ENCODE data around the gene TMEM208.

Gene TMEM208

DNA sequence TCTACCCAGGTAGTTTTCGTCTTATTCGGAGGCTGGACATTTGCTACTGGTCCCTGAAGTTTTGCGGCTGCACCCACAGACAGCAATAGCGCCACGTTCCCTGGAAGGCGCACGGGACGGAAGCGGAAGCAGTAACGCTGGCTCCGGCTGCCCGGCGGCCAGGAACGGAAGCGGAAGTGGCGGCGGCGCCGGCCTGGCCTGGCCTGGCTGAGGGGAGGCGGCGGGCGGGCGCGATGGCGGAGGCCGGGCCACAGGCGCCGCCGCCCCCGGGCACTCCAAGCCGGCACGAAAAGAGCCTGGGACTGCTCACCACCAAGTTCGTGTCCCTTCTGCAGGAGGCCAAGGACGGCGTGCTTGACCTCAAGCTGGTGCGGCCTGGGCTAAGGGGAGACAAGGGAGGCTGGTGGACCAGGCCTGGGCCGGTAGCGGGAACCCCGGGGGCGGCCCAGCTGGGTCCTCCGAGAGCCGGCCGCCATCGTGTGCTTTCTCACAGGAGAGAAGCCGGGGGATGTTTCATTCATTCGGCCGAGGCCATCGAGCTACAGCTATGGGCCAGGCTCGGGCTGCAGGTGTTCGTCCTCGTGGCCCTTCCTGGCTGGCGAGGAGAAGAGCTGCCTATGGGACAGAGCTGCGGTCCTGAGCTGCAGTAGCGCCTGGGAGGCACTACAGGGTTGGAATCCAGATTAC lies 34.8 kb upstream of the TMEM208 start, which contains the start of gene E2F4:
Gene E2F4 (plus strand): TSS at position 161 of the 687 bp plus-strand sequence. CDS start 73 bp downstream, at position 234.
- peak; percentile 96 for DNase-seq

DNA sequence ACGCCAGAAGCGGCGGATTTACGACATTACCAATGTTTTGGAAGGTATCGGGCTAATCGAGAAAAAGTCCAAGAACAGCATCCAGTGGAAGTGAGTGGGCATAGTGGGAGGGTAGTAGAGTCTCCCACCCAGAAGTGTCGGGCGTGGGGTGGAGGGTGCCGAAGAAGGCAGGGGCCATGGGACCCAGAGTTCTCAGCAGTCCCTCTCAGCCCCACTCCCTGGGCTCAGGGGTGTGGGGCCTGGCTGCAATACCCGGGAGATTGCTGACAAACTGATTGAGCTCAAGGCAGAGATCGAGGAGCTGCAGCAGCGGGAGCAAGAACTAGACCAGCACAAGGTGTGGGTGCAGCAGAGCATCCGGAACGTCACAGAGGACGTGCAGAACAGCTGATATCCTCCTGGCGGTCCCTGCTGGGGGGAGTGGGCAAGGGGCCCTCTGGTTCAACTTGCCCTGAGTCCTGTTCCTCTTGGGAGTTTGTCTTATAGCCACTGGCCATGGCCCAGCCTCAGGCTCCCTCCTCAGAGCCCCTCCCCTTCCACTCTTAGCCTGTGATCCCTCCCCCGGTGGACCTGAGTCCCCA lies 34.1 kb upstream of the TMEM208 start:
- DNase-seq, result no peak

DNA sequence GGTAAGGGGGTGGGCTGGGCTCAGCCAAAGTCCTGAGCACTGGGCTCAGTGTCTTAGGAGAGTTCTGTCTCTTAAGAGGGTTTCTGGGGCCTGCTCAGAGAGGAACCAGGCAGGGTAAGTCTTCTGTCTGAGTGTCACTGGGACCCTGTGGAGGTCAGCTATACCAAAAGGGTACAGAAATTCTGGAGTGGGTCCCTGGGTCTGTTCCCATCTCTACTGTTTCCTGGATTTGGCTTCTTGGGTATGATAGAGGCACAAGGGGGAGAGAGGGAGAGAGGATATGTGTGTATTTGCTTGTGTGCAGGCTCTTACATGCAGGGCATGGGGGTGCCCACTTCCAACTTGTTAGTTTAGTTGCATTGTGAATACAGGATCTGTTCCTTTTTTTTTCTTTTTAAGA lies 33.4 kb upstream of the TMEM208 start:
- no peak for DNase-seq

DNA sequence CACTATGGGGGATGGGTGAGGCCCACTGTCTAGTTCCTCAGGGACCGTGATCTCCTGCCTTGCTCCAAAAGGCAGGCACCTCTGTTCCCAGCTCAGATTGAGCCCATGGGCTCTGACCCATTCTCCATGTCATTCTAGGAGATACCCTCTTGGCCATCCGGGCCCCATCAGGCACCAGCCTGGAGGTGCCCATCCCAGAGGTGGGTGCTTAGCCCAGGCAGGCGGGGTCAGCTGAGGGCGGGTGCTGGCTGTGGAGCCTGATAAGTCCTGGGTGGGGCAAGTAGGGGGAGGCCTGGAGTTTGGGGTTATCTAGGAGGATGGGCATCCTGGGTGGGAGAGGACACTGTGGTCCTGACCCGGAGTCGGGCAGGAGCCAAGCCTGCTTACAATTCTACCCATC lies 32.7 kb upstream of the TMEM208 start:
- no peak for DNase-seq

DNA sequence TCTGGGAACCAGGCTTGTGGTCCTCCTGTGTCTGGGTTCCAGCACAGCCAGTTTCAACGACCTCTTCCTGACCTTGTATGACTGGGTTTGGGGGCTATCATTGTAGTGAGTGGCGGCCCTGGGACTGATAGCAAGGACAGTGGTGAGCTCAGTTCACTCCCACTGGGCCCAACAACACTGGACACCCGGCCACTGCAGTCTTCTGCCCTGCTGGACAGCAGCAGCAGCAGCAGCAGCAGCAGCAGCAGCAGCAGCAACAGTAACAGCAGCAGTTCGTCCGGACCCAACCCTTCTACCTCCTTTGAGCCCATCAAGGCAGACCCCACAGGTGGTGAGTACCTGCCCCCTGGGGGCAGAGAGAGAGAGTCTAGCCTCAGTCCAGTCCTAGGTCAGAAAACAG lies 31.3 kb upstream of the TMEM208 start:
- no peak for DNase-seq

DNA sequence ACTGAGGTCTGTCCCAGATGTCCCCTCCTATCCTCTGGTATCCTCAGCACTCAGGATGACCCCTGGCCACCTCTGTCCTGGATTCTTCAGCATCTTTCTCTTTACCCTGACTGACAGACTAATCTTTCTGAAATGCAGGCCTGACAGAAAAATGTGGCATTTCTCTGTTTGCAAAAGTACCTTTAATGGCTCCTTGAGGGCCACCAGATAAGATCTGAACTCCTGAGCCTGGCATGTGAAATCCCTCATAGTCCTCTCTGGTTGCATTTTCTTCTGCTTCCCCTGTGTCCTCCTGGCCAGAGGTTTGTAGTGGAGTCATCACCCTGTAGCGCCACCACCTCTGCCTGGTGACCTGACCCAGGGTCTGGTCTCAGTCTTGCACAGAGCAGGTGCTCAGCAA lies 30.0 kb upstream of the TMEM208 start:
- DNase-seq, result no peak

DNA sequence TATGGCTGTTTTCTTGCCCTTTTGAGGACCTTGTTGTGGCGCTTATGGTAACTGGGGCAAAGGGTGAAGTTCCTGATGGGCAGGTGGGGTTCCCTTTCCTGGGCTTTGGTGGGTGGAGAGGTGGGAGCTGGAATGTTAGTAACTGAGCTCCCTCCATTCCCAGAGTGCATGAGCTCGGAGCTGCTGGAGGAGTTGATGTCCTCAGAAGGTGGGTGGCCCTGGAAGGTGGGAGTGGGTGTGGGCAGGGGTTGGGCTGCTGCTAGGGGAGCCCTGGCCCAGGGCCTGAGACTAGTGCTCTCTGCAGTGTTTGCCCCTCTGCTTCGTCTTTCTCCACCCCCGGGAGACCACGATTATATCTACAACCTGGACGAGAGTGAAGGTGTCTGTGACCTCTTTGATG lies 29.2 kb upstream of the TMEM208 start:
- no peak for DNase-seq

DNA sequence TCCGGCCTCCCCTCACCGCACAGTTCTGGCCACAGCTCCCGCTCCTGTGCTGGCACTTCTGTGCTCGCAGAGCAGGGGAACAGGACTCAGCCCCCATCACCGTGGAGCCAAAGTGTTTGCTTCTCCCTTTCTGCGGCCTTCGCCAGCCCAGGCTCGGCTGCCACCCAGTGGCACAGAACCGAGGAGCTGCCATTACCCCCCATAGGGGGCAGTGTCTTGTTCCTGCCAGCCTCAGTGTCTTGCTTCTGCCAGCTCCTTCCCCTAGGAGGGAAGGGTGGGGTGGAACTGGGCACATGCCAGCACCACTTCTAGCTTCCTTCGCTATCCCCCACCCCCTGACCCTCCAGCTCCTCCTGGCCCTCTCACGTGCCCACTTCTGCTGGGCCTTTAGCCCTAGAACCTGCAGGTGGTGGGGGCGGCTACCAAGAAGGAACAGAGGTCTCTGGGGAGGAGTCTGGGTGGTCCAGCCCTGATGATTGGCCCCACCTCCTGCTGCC lies 28.6 kb upstream of the TMEM208 start:
- peak; percentile 79 for DNase-seq

DNA sequence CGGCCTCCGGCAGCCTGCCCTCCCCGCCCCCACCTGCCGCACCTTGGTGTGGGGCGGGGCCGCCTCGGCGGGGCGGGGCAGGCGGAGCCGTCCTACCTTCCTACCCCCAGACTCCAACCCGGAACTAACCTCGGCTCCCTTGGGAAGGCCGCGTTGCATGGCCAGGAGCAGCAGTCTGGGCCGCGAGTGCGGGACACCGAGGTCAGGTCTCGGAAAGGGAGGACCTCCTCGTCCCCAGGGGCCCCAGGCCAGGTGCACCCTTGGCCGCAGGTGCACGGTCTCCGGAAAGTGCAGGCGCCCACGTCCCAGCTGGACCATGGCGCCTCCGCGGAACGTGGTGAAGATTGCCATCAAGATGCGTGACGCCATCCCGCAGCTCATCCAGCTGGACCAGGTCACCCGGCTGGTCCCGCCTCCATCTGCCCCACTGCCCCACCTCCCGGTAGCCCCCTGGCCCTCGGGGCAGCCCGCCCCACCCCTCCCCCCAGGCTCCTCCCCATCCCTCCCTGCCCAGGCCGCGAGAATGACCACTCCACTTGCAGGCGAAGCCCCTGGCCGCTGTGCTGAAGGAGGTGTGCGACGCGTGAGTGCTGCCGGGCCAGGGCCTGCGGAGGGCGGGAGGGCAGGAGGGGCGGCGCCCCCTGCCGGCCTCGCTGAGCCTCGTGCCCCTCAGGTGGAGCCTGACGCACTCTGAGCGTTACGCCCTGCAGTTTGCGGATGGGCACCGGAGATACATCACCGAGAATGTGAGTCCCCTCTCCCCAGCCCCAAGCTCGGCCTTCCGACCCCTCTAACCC lies 27.7 kb upstream of the TMEM208 start, which contains the start of gene ELMO3:
Gene ELMO3 (plus strand): TSS at position 121 of the 797 bp plus-strand sequence. CDS start 196 bp downstream, at position 317.
- peak; percentile 91 for DNase-seq

DNA sequence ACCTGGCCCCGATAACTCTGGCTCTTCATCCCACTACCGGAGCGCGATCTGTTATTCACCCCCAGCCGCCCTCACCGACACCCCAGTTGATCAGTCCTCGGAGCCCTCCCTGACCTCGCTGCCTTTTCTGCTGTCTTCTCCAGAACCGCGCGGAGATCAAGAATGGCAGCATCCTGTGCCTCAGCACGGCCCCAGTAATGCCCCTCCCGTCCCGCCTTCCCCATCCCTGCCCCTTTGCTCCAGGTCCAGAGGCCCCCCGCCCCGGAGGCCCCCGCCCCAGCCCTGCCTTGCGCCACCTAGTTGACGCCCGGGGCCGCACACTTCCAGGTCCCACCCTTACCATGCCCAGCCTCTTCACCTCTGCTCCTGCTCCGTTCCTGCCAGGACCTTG lies 27.1 kb upstream of the TMEM208 start:
- peak; percentile 55 for DNase-seq

DNA sequence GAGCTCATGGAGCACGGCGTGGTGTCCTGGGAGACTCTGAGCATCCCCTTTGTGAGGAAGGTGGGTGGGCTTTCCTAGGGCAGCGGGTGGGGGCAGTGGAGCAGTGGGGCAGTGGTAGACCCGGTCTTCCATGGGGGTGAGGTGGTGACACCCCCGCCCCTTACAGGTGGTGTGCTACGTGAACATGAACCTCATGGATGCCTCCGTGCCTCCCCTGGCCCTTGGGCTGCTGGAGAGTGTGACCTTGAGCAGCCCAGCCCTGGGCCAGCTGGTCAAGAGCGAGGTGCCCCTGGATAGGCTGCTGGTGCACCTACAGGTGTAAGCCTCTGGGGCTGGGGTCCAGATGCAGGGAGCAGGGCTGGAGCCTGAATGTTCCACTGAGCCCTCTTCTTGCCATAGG lies 26.4 kb upstream of the TMEM208 start:
- no peak for DNase-seq

DNA sequence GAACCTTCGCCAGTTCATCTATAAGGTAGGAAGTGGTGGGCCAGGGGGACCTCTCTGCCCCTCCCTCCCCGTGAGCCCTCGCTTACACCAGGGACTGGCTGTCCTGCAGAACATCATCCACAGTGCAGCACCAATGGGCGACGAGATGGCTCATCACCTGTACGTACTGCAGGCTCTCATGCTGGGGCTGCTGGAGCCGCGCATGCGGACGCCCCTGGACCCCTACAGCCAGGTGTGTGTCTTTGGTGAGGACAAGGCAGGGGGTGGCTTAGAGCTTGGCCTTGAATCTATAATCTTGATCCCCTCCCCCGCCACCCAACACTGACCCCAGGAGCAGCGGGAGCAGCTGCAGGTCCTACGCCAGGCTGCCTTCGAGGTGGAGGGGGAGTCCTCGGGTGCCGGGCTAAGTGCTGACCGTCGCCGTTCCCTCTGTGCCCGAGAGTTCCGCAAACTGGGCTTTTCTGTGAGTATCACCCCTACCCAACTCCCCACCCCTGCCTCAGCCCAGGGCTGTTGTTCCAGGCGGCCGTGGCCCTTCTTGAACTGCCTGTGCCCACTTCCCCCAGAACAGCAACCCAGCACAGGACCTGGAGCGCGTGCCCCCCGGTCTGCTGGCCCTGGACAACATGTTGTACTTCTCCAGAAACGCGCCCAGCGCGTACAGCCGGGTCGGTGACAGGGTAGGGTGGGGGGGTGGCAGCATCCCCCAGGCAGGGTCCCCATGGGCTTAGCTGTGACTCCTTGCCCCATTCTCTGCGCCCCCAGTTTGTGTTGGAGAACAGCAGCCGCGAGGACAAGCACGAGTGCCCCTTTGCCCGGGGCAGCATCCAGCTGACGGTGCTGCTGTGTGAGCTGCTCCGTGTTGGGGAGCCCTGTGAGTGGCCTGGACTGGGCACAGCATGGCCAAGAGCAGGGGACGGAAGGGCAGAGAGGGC lies 25.3 kb upstream of the TMEM208 start:
- no peak for DNase-seq

DNA sequence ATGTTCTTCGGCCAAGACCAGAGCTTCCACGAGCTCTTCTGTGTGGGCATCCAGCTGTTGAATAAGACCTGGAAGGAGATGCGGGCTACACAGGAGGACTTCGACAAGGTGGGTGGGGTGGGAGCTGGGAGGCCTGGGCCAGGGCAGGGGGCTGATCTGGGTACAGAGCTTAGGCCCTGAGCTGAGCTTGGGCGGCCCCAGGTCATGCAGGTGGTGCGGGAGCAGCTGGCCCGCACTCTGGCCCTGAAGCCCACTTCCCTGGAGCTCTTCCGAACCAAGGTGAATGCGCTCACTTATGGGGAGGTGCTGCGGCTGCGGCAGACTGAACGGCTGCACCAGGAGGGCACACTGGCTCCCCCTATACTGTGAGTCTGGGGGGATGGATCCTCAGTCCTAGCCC lies 24.5 kb upstream of the TMEM208 start:
- DNase-seq, result no peak

DNA sequence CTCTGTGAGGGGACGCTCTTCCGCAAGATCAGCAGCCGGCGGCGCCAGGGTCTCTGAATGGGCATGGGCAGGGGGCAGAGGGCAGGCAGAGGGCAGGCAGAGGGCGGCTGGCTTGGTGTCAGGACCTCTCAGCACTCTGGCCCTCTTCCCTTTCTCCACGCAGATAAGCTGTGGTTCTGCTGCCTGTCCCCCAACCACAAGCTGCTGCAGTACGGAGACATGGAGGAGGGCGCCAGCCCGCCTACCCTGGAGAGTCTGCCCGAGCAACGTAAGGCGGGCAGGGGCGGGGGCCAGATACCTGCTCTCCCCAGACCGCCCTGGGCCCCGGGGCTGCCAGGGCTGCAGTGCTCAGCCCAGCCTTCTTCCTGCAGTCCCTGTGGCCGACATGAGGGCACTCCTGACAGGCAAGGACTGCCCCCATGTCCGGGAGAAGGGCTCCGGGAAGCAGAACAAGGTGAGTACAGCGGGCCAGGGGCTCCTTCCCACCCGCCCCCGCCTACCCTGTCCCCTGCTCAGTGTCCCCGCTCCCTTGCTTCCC lies 23.9 kb upstream of the TMEM208 start:
- DNase-seq, result no peak

DNA sequence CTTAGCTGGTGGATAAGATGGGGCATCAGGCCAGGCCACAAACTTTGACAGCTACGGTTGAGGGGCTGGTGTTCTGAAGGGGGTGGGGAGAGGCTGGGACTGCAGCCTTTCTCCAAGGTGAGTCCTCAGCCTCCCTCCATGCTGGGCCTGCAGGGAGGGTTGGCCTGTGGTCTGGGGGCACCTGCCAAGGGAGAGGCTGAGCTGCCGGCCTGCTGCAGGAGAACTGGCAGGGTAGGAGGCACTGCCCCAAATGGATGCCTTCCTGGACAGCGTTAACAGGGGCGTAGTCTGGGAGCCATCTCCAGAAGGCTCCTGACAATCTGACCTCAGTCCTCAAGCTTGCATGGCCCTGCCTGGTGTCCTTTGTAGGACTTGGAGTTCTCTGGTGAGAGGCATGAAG lies 22.9 kb upstream of the TMEM208 start:
- DNase-seq, result no peak

DNA sequence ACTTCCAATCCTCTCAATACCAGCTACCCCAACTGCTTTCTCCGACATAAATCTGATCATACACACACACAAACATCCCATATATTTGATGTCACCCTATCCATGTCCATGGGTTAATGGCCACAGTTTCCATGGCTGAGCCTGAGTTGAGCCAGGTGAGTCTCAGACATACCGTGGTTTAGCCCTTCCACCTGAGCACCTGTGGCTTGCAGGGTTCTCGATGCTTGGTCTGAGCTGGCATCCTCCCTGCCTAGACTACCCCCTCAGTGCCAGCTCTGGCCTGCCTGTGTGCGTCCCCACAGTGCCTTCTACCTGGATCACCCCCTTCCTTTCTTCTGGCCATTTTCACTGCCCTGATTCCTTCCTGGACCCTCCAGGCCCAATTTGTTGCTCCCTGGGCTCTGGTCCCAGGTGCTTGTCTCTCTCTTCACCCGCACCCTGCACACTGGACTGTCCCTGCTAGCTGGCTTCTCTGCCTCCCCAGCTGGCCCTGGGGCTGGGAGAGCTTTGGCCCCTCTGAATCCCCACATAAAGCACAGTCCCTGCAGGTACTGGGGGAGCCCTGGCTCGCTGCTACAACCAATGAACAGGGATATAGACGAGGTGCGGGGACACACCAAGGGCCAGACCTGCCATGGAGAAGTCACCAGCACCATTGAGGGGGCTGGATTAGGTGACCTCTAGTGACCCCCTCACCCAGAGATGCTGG lies 20.6 kb upstream of the TMEM208 start:
- no peak for DNase-seq

DNA sequence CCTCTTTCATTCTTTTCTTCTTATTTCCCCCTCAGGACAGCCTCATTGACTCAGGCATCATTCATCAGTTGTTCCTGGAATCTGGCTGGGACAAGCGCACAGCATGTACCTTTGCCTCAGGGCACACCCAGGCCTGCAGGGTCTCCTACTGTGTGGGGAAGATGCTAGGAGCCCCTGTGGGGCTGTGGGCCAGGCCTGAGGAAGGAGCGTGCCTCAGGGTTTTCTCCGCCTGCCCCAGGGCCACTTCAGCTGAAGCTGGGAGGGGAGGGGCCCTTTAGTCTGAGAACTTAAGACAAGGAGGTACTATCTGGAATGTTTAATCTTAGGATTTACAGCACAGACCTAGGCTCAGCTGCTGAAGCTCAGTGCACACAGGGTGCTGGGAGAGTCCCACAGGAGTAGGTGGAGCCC lies 20.1 kb upstream of the TMEM208 start:
- DNase-seq, result no peak

DNA sequence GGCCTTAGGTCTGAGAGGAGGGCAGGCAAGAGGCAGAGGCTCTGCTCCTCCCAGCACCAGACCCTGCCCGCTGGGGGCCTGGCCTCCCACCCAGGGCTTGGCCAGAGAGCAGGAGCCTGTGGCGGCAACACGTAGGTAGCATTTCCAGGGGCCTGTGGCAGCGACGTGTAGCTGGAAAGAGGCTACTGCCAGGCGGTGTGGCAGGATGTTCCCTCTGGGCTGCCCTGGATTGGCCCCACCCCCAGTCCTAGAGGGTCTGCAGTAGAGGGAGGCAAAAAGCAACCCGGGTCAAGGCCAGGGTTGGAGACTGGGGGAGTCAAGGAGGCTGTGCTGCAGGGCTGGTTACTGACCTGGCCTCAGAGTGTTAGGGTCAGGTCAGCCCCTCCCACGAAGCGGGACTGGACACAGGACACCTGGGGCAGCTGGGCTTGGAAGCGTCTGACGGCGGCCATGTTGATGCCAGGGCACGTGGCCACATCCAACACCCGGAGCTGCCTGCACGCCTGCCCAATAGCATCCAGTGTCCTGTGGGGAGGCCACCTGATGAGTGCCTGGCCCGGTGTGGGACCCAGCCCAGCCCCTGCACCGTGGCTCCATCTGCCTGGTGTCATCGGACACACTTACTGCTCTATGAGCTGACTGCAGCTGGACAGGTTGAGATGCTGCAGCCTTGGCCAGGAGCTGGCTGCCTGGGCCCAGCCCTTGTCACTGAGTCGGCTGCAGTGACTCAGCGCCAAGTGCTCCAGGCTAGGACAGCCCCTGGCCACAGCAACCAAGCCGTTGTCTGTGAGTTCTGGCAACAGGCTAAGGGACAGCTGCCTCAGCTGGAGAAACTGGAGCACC lies 19.5 kb upstream of the TMEM208 start:
- peak; percentile 43 for DNase-seq

DNA sequence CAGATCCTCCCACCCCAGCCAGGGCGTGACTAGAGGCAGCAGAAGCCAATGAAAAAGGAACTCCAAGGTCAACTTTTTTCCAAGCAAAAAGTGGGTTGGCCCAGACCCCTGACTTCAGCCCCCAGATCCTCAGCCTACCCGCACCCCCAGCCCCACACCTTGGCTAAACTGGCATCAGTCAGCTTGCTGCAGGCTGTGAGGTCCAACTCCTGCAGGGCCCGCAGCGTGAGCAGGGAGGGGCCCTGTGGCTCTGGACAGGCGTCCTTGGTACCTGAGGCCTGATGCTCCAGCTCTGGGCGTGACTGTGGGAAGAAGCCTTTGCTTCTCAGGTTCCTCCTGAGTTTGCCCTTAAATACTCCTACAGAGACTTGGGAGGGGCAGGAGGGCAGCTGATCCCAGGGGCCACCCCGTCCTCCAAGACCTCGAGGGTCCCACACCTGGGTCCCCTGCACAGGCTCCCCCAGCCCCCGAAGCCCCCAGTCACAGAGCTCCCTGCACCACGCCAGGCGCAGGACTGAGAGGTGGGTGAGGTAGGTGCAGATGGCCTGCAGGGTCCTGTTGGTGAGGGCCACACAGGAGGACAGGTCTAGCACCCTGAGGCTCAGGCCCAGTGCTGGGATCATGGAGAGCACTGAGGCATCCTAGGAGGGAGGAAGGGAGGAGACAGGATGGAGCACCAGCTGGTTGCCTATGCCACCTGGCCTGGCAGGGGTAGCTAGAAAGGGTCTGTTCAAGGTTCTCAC lies 18.6 kb upstream of the TMEM208 start:
- DNase-seq, result no peak

DNA sequence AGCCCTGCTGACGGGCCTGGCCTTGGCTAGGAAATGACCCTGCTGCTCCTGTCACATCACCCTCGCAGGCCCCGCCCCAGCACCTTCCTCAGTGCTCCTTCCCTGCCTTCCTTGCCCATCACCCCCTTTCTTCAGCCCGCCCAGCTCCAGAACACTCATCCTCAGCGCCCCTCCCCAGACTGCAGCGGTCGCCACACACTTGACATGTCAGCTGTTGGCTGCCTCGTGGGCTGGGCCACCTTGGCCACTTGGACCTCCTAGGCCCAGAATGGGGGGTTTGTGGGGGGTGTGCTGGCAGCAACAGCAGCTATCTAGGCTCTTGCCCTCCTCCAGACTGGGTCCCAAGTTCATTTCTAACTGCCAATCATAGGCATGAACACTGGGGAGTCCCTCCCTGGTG lies 17.4 kb upstream of the TMEM208 start:
- DNase-seq, result no peak
